ENCODE results near the gene PRKCH. TPM values are rescaled to one million over a fixed set of nuclear protein-coding genes. Genes with fewer than 3 reads are reported as not detected.

PRKCH gene
- total and polyA plus RNA-seq, 9 of the 15 experiments (the other 6 are each of a cell fraction or from before 2014, with no cell fraction given): 0.61 to 4.4 (median 4.0) TPM

DNA sequence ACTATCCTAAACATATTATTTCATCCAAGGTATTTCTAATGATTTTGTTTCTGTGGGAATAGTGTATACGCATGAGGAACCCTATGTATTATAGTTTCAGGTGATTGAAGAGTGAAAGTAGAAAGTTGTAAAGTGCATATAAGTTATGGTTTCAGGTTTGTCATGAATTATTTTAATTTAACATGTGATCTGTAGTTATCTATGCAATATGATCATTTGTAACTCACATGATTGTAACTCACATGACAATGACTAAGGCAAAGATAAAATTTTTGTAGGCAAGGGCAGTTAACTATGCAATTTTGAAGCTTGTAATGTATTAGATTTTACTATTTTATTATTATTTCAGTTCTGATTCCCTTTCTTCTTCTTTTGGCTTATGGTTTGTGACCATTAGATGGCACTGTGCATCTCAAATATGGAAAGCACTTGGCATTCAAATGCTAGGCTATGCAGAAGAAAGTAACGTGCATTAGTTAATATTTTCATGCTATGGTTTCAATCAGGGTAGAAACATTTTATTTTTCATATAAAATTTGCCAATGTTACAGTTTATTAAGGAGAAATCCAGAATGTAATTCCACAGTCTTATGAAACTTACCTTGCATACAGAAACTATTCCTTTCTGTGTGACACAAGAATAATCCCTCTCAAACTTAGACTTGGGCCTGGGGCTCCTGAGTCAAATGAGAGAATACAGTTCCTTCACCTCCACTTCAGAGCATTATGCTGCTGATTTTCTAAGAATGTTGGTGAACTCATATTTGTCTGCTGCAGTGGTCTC is 24.5 kb upstream of the PRKCH start:
- FAIRE-seq (peak; percentile 42), DNase-seq (ENCODE audit: extremely low read depth in 1 of 4, low spot score in 3 of 4) (peak in 2 of 4 experiments; percentile 12 to 39), ATAC-seq (peak; percentile 62; the same call in 2 of the 3 replicates)
- Histone ChIP-seq H3K4me2 (ENCODE audit: insufficient read depth, low read length) (no peak overlapping the region), H3K9me3 (replicated peaks; ENCODE audit: control insufficient read depth, insufficient read depth, low read depth, low read length) (no peaks in the 10 kb centered on the region), H4K20me1 (replicated peaks; ENCODE audit: control insufficient read depth, insufficient read depth, low read length) (no peaks in the 10 kb centered on the region), H3K79me2 (ENCODE audit: control insufficient read depth, insufficient read depth, low read length) (no peaks in the 10 kb centered on the region), H3K27me3 (ENCODE audit: control insufficient read depth in 2 of 2, insufficient read depth in 2 of 2, low read length in 2 of 2) (no peaks in the 10 kb centered on the region), H3K27ac (ENCODE audit: extremely low read depth, low read depth, low read length) (no peak overlapping the region), H3K4me1 (replicated peaks in 1 of 2; ENCODE audit: control insufficient read depth in 2 of 2, insufficient read depth in 2 of 2, low read length in 2 of 2) (no peaks in the 10 kb centered on the region), H2AFZ (ENCODE audit: low read depth, low read length) (no peak overlapping the region), H3K36me3 (ENCODE audit: control insufficient read depth, insufficient read depth, low read length) (no peaks in the 10 kb centered on the region), H3K9ac (ENCODE audit: insufficient read depth in 1 of 2, low read depth in 2 of 2, low read length in 2 of 2) (no peak overlapping the region), H3K9me1 (ENCODE audit: control insufficient read depth, insufficient read depth, low read length) (no peaks in the 10 kb centered on the region), H3K4me3 (no peak overlapping the region)
- intact Hi-C loops (cut with micrococcal nuclease) (loop anchor here (1.0 to 10.0 kb wide), 2 partner anchors 159 to 538 kb away; no protein-coding TSS in a partner anchor), in situ Hi-C loops (cut with MboI) (loop anchor here (25.0 kb wide), 1 partner anchor 815 kb away; no protein-coding TSS in a partner anchor)
- CTCF ChIA-PET (ENCODE audit: low intra/inter-chr PET ratio): no interaction called here
- 12% methylated on average over 2 of the region's 2 CpGs for WGBS (ENCODE audit: insufficient coverage, low coverage, missing lambda C conversion rate)
- POLR2A ChIA-PET: no interaction called here
- no TSS peak for BruUV-seq (replicated peaks)
- TF ChIP-seq BDP1 (IDR thresholded peaks at IDR 0.05; ENCODE audit: insufficient read depth, insufficient read length) (no peak), HDAC8 (tag; IDR thresholded peaks at IDR 0.05) (no peak), ZNF408 (CRISPR knock-in tag; IDR thresholded peaks at IDR 0.05; ENCODE audit: low read depth) (no peak), RAD21 (CRISPR knock-in tag; conservative IDR thresholded peaks at IDR 0.05 in 1 of 2, IDR thresholded peaks at IDR 0.05 in 1 of 2) (peak; percentile 23 to 73; a peak in 2 of 4 replicates), TAF15 (IDR thresholded peaks at IDR 0.05; ENCODE audit: low read depth, low read length) (no peak)
- TF ChIP-seq, protein P1, sequence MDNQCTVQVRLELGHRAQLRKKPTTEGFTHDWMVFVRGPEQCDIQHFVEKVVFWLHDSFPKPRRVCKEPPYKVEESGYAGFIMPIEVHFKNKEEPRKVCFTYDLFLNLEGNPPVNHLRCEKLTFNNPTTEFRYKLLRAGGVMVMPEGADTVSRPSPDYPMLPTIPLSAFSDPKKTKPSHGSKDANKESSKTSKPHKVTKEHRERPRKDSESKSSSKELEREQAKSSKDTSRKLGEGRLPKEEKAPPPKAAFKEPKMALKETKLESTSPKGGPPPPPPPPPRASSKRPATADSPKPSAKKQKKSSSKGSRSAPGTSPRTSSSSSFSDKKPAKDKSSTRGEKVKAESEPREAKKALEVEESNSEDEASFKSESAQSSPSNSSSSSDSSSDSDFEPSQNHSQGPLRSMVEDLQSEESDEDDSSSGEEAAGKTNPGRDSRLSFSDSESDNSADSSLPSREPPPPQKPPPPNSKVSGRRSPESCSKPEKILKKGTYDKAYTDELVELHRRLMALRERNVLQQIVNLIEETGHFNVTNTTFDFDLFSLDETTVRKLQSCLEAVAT (IDR thresholded peaks at IDR 0.05): no peak
- TF ChIP-seq, protein P2, sequence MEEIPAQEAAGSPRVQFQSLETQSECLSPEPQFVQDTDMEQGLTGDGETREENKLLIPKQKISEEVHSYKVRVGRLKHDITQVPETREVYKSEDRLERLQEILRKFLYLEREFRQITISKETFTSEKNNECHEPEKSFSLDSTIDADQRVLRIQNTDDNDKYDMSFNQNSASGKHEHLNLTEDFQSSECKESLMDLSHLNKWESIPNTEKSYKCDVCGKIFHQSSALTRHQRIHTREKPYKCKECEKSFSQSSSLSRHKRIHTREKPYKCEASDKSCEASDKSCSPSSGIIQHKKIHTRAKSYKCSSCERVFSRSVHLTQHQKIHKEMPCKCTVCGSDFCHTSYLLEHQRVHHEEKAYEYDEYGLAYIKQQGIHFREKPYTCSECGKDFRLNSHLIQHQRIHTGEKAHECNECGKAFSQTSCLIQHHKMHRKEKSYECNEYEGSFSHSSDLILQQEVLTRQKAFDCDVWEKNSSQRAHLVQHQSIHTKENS (CRISPR knock-in tag; IDR thresholded peaks at IDR 0.05): no peak
- TF ChIP-seq, protein P3, sequence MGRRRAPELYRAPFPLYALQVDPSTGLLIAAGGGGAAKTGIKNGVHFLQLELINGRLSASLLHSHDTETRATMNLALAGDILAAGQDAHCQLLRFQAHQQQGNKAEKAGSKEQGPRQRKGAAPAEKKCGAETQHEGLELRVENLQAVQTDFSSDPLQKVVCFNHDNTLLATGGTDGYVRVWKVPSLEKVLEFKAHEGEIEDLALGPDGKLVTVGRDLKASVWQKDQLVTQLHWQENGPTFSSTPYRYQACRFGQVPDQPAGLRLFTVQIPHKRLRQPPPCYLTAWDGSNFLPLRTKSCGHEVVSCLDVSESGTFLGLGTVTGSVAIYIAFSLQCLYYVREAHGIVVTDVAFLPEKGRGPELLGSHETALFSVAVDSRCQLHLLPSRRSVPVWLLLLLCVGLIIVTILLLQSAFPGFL (CRISPR knock-in tag; IDR thresholded peaks at IDR 0.05): no peak
- TF ChIP-seq, protein P4, sequence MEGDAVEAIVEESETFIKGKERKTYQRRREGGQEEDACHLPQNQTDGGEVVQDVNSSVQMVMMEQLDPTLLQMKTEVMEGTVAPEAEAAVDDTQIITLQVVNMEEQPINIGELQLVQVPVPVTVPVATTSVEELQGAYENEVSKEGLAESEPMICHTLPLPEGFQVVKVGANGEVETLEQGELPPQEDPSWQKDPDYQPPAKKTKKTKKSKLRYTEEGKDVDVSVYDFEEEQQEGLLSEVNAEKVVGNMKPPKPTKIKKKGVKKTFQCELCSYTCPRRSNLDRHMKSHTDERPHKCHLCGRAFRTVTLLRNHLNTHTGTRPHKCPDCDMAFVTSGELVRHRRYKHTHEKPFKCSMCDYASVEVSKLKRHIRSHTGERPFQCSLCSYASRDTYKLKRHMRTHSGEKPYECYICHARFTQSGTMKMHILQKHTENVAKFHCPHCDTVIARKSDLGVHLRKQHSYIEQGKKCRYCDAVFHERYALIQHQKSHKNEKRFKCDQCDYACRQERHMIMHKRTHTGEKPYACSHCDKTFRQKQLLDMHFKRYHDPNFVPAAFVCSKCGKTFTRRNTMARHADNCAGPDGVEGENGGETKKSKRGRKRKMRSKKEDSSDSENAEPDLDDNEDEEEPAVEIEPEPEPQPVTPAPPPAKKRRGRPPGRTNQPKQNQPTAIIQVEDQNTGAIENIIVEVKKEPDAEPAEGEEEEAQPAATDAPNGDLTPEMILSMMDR (IDR thresholded peaks at IDR 0.05 in 2 of 3, conservative IDR thresholded peaks at IDR 0.05 in 1 of 3; ENCODE audit: insufficient read depth in 2 of 3, low read depth in 1 of 3, low read length in 3 of 3): peak; percentile 30 to 58 (median 32); a peak in 3 of 6 replicates
